Measurements from ENCODE around the gene NINJ1. TPM values are rescaled to one million over a fixed set of nuclear protein-coding genes. Genes with fewer than 3 reads are reported as not detected.
A peak's percentile ranks its signal among the peaks of the same experiment; 100 is the strongest.

The NINJ1 gene
- total and polyA plus RNA-seq, 2 of the 13 experiments (the other 11 are each of a cell fraction or from before 2014, with no cell fraction given), result 81.2 to 92.1 TPM

DNA sequence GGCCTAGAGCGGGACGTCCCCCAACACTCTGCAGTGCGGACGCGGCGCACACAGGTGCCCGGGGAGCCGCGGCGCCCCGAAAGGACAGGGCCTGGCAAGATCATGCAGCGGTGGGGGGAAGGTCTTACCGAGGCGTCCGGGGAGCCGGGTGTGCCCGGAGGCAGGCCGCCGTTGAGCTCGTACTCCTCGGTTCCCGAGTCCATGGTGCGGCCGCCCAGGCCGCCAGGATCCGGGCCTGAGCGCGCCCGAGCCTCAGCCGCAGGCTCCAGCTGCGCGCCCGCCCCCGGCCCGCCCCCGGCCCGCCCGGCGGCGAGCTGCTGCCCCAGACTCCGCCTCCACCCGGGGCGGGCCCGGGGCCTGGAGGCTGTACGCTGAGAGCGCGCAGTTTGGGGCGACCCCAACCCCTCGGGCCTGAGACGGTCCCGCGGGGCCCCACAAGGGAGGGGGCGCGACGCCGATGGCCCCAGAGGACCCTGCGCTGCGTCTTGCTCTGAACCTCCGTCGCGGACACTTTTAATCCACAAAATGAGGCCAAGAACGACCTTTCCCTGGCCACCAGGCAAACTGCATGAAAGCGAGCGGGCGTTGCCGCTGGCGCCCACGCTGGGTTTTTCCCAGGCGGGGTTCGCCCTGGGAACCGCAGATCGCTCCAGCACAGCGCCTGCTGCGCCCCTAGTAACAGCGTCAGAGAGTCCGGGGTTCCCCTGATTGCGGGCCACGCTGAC is at the start of gene NINJ1 (continued):
- TF ChIP-seq, protein P1, sequence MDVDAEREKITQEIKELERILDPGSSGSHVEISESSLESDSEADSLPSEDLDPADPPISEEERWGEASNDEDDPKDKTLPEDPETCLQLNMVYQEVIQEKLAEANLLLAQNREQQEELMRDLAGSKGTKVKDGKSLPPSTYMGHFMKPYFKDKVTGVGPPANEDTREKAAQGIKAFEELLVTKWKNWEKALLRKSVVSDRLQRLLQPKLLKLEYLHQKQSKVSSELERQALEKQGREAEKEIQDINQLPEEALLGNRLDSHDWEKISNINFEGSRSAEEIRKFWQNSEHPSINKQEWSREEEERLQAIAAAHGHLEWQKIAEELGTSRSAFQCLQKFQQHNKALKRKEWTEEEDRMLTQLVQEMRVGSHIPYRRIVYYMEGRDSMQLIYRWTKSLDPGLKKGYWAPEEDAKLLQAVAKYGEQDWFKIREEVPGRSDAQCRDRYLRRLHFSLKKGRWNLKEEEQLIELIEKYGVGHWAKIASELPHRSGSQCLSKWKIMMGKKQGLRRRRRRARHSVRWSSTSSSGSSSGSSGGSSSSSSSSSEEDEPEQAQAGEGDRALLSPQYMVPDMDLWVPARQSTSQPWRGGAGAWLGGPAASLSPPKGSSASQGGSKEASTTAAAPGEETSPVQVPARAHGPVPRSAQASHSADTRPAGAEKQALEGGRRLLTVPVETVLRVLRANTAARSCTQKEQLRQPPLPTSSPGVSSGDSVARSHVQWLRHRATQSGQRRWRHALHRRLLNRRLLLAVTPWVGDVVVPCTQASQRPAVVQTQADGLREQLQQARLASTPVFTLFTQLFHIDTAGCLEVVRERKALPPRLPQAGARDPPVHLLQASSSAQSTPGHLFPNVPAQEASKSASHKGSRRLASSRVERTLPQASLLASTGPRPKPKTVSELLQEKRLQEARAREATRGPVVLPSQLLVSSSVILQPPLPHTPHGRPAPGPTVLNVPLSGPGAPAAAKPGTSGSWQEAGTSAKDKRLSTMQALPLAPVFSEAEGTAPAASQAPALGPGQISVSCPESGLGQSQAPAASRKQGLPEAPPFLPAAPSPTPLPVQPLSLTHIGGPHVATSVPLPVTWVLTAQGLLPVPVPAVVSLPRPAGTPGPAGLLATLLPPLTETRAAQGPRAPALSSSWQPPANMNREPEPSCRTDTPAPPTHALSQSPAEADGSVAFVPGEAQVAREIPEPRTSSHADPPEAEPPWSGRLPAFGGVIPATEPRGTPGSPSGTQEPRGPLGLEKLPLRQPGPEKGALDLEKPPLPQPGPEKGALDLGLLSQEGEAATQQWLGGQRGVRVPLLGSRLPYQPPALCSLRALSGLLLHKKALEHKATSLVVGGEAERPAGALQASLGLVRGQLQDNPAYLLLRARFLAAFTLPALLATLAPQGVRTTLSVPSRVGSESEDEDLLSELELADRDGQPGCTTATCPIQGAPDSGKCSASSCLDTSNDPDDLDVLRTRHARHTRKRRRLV (CRISPR knock-in tag; IDR thresholded peaks at IDR 0.05), result no peak
- TF ChIP-seq, protein P2, sequence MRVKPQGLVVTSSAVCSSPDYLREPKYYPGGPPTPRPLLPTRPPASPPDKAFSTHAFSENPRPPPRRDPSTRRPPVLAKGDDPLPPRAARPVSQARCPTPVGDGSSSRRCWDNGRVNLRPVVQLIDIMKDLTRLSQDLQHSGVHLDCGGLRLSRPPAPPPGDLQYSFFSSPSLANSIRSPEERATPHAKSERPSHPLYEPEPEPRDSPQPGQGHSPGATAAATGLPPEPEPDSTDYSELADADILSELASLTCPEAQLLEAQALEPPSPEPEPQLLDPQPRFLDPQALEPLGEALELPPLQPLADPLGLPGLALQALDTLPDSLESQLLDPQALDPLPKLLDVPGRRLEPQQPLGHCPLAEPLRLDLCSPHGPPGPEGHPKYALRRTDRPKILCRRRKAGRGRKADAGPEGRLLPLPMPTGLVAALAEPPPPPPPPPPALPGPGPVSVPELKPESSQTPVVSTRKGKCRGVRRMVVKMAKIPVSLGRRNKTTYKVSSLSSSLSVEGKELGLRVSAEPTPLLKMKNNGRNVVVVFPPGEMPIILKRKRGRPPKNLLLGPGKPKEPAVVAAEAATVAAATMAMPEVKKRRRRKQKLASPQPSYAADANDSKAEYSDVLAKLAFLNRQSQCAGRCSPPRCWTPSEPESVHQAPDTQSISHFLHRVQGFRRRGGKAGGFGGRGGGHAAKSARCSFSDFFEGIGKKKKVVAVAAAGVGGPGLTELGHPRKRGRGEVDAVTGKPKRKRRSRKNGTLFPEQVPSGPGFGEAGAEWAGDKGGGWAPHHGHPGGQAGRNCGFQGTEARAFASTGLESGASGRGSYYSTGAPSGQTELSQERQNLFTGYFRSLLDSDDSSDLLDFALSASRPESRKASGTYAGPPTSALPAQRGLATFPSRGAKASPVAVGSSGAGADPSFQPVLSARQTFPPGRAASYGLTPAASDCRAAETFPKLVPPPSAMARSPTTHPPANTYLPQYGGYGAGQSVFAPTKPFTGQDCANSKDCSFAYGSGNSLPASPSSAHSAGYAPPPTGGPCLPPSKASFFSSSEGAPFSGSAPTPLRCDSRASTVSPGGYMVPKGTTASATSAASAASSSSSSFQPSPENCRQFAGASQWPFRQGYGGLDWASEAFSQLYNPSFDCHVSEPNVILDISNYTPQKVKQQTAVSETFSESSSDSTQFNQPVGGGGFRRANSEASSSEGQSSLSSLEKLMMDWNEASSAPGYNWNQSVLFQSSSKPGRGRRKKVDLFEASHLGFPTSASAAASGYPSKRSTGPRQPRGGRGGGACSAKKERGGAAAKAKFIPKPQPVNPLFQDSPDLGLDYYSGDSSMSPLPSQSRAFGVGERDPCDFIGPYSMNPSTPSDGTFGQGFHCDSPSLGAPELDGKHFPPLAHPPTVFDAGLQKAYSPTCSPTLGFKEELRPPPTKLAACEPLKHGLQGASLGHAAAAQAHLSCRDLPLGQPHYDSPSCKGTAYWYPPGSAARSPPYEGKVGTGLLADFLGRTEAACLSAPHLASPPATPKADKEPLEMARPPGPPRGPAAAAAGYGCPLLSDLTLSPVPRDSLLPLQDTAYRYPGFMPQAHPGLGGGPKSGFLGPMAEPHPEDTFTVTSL (CRISPR knock-in tag; IDR thresholded peaks at IDR 0.05; ENCODE audit: borderline replicate concordance), result no peak; the same call in 1 of the 2 replicates
- TF ChIP-seq ZNF761 (CRISPR knock-in tag; conservative IDR thresholded peaks at IDR 0.05), result 0 out of 2 replicates have a peak, but pooled peaks have one; percentile 55
- no peak for TF ChIP-seq YEATS2 (CRISPR knock-in tag; IDR thresholded peaks at IDR 0.05; ENCODE audit: borderline replicate concordance)
- no peak; the same call in 1 of the 2 replicates for TF ChIP-seq BCL6 (CRISPR knock-in tag; IDR thresholded peaks at IDR 0.05)
- no peak for TF ChIP-seq ZSCAN31 (CRISPR knock-in tag; IDR thresholded peaks at IDR 0.05; ENCODE audit: low read depth)
- TF ChIP-seq ZNF501 (CRISPR knock-in tag; IDR thresholded peaks at IDR 0.05), result no peak
- TF ChIP-seq ZSCAN21 (CRISPR knock-in tag; IDR thresholded peaks at IDR 0.05; ENCODE audit: borderline replicate concordance), result peak; percentile 40; the same call in 1 of the 2 replicates
- no peak for TF ChIP-seq ZNF3 (CRISPR knock-in tag; IDR thresholded peaks at IDR 0.05)
- peak; percentile 50; the same call in 1 of the 2 replicates for TF ChIP-seq TMF1 (CRISPR knock-in tag; IDR thresholded peaks at IDR 0.05; ENCODE audit: low read depth)
- peak; percentile 19 for TF ChIP-seq MED8 (CRISPR knock-in tag; IDR thresholded peaks at IDR 0.05; ENCODE audit: insufficient replicate concordance)
- TF ChIP-seq IRF9 (CRISPR knock-in tag; IDR thresholded peaks at IDR 0.05; ENCODE audit: borderline replicate concordance), result peak; percentile 43
- TF ChIP-seq POGZ (CRISPR knock-in tag; IDR thresholded peaks at IDR 0.05), result no peak
- TF ChIP-seq SMC3 (IDR thresholded peaks at IDR 0.05; ENCODE audit: low read length), result no peak
- TF ChIP-seq SIX4 (CRISPR knock-in tag; IDR thresholded peaks at IDR 0.05), result no peak
- TF ChIP-seq ZNF746 (CRISPR knock-in tag; IDR thresholded peaks at IDR 0.05), result no peak
